SHP77 (cell line): ENCODE results near the gene PAN2.

Experiments
- DNase-seq, 2 experiments: peaks; one replicate each; lab custom pipeline; 2025; lab: John Stamatoyannopoulos, UW

The PAN2 gene

DNA sequence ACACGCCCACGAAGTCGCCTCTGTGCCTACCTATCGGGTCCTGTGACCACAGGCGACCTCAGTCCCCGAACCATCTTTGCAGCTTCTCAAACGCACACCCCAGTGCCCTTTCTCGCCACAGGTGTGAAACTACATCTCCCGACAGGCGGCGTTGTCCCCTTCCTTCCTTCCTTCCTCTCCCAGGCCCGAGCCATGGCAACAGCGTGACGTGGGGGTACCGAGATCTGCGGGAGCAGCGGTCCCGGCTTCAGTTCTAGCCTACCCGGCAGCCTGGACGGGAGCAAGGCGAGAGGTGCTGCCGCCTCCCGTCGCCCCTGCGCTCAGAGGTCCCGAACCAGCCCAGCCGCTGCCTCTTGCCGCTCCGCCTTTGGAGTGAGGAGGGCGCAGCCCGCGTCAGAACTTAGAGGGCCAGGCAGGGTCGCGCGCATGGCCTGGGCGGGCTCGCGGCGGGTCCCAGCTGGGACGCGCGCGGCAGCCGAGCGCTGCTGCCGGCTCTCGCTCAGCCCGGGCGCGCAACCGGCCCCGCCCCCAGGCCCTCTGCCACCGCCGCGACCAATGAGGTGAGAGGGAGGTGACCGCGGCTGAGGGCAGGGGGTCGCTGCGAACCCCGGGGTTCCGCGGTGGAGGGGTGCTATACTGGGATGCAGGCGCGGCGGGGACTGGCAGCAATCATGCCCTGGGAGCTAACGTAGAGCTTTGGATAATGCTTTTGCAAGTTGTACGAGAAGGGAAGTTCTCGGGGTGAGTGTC, 66.9 kb downstream of the PAN2 start, which contains the start of gene COQ10A:
Gene COQ10A, plus strand, starts transcription at position 250 of the 750 bp plus-strand sequence. Its CDS starts 177 bp downstream, at position 427.
- peak; percentile 75 to 89 for DNase-seq
